ENCODE measurements around the gene SPP2. TPM values are rescaled to one million over a fixed set of nuclear protein-coding genes. Genes with fewer than 3 reads are reported as not detected.

Gene SPP2
- total RNA-seq, 1 experiment from 2014 or later: not detected

DNA sequence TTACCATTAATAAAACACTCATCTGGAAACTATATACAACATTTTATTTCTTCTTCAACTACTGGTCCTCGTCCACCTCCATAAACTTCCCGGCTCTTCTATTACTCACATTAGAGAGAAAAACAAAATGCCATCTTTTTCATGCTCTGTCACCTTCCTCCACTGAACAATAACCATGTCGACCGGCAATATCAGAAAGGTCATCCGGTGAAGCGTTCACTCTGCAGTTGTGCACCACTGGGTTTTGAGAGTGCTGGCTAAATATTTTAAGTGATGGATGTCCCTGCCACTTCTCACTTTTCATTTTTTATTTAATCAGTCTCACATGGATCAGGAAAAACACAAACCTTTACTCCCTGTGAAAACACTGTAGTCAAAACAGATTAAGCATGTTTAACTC lies 48.2 kb downstream of the SPP2 start:
- Mint-ChIP-seq H3K27me3 (ENCODE audit: low read depth) (no peaks in the 10 kb centered on the region), H3K4me1 (no peaks in the 10 kb centered on the region), H3K36me3 (no peaks in the 10 kb centered on the region), H3K9me3 (no peaks in the 10 kb centered on the region), H3K27ac (no peak overlapping the region), H3K4me3 (no peak overlapping the region)
- POLR2A ChIA-PET: no interaction called here
- no peak for DNase-seq (ENCODE audit: low spot score)
- CTCF ChIA-PET: no interaction called here
- no peak for ATAC-seq
- TF ChIP-seq MAX (CRISPR knock-in tag; IDR thresholded peaks at IDR 0.05): no peak
- TF ChIP-seq, protein P1, sequence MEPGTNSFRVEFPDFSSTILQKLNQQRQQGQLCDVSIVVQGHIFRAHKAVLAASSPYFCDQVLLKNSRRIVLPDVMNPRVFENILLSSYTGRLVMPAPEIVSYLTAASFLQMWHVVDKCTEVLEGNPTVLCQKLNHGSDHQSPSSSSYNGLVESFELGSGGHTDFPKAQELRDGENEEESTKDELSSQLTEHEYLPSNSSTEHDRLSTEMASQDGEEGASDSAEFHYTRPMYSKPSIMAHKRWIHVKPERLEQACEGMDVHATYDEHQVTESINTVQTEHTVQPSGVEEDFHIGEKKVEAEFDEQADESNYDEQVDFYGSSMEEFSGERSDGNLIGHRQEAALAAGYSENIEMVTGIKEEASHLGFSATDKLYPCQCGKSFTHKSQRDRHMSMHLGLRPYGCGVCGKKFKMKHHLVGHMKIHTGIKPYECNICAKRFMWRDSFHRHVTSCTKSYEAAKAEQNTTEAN (CRISPR knock-in tag; IDR thresholded peaks at IDR 0.05): no peak
- no peak for TF ChIP-seq ZNF423 (CRISPR knock-in tag; IDR thresholded peaks at IDR 0.05)
- TF ChIP-seq, protein P2, sequence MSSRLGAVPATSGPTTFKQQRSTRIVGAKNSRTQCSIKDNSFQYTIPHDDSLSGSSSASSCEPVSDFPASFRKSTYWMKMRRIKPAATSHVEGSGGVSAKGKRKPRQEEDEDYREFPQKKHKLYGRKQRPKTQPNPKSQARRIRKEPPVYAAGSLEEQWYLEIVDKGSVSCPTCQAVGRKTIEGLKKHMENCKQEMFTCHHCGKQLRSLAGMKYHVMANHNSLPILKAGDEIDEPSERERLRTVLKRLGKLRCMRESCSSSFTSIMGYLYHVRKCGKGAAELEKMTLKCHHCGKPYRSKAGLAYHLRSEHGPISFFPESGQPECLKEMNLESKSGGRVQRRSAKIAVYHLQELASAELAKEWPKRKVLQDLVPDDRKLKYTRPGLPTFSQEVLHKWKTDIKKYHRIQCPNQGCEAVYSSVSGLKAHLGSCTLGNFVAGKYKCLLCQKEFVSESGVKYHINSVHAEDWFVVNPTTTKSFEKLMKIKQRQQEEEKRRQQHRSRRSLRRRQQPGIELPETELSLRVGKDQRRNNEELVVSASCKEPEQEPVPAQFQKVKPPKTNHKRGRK (CRISPR knock-in tag; IDR thresholded peaks at IDR 0.05; ENCODE audit: borderline replicate concordance): no peak
- TF ChIP-seq SOX15 (CRISPR knock-in tag; IDR thresholded peaks at IDR 0.05): no peak
- TF ChIP-seq, protein P3, sequence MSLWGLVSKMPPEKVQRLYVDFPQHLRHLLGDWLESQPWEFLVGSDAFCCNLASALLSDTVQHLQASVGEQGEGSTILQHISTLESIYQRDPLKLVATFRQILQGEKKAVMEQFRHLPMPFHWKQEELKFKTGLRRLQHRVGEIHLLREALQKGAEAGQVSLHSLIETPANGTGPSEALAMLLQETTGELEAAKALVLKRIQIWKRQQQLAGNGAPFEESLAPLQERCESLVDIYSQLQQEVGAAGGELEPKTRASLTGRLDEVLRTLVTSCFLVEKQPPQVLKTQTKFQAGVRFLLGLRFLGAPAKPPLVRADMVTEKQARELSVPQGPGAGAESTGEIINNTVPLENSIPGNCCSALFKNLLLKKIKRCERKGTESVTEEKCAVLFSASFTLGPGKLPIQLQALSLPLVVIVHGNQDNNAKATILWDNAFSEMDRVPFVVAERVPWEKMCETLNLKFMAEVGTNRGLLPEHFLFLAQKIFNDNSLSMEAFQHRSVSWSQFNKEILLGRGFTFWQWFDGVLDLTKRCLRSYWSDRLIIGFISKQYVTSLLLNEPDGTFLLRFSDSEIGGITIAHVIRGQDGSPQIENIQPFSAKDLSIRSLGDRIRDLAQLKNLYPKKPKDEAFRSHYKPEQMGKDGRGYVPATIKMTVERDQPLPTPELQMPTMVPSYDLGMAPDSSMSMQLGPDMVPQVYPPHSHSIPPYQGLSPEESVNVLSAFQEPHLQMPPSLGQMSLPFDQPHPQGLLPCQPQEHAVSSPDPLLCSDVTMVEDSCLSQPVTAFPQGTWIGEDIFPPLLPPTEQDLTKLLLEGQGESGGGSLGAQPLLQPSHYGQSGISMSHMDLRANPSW (CRISPR knock-in tag; conservative IDR thresholded peaks at IDR 0.05; ENCODE audit: low read depth): no peak
- TF ChIP-seq, protein P4, sequence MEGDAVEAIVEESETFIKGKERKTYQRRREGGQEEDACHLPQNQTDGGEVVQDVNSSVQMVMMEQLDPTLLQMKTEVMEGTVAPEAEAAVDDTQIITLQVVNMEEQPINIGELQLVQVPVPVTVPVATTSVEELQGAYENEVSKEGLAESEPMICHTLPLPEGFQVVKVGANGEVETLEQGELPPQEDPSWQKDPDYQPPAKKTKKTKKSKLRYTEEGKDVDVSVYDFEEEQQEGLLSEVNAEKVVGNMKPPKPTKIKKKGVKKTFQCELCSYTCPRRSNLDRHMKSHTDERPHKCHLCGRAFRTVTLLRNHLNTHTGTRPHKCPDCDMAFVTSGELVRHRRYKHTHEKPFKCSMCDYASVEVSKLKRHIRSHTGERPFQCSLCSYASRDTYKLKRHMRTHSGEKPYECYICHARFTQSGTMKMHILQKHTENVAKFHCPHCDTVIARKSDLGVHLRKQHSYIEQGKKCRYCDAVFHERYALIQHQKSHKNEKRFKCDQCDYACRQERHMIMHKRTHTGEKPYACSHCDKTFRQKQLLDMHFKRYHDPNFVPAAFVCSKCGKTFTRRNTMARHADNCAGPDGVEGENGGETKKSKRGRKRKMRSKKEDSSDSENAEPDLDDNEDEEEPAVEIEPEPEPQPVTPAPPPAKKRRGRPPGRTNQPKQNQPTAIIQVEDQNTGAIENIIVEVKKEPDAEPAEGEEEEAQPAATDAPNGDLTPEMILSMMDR (IDR thresholded peaks at IDR 0.05): no peak
- TF ChIP-seq OVOL2 (CRISPR knock-in tag; IDR thresholded peaks at IDR 0.05; ENCODE audit: borderline replicate concordance): no peak
- TF ChIP-seq MXD4 (CRISPR knock-in tag; IDR thresholded peaks at IDR 0.05; ENCODE audit: borderline replicate concordance): no peak
- TF ChIP-seq EMX1 (CRISPR knock-in tag; IDR thresholded peaks at IDR 0.05): no peak
- TF ChIP-seq GABPB1 (CRISPR knock-in tag; IDR thresholded peaks at IDR 0.05): no peak
- TF ChIP-seq ZNF416 (CRISPR knock-in tag; IDR thresholded peaks at IDR 0.05): no peak
- TF ChIP-seq CDX4 (CRISPR knock-in tag; IDR thresholded peaks at IDR 0.05; ENCODE audit: borderline replicate concordance): no peak
- TF ChIP-seq PRDM15 (CRISPR knock-in tag; IDR thresholded peaks at IDR 0.05): no peak
- TF ChIP-seq PREB (CRISPR knock-in tag; IDR thresholded peaks at IDR 0.05; ENCODE audit: borderline replicate concordance): no peak

All from WTC11 (cell line).